ENCODE results near the gene SERPINE3.

GRCh38 chr13:51341232-51341631, 1.7 kb downstream of the SERPINE3 start:
- TF ChIP-seq CTCF (IDR thresholded peaks at IDR 0.05; ENCODE audit: insufficient read depth, low read length, poor library complexity, severe bottlenecking) = no peak
- TF ChIP-seq EZH2phosphoT487 (conservative IDR thresholded peaks at IDR 0.05; ENCODE audit: low read length) = no peak

Data from SU-DHL-6 (cell line).